Stomach (tissue), 9 donors: ENCODE measurements around the gene MCCD1. TPM values are rescaled to one million over a fixed set of nuclear protein-coding genes. Genes with fewer than 3 reads are reported as not detected.
"Not testable (repeated sequence)": the region's sequence is repeated elsewhere in the genome, so short reads cannot be mapped to it uniquely, and the experiment has no call there.

Experiments used
- DNase-seq, 2 donors: peaks; one replicate each; pipeline versions ENCODE4 v3.0.0 to v3.0.0-alpha.2; 2013 to 2019
- H3K27ac ChIP-seq, 5 donors: fragments of 200-600 bp in 4 of 5; sonication (generic) in 4 of 5; one replicate each; pipeline ENCODE4 v1.5.1; 2013 to 2019; ENCODE audit warnings: mild to moderate bottlenecking in 1 of 5, moderate library complexity in 1 of 5
- H3K27me3 ChIP-seq, 3 donors: fragments of 200-600 bp; sonication (generic); one replicate each; pipeline ENCODE4 v1.5.1; 2017 to 2019; ENCODE audit warnings: mixed run types in 1 of 3
- H3K36me3 ChIP-seq, 4 donors: fragments of 200-600 bp; sonication (generic); 1 replicate in 3 of 4; 2 replicates in 1 of 4; pipeline ENCODE4 v1.5.1; 2016 to 2019
- H3K4me1 ChIP-seq, 4 donors: fragments of 200-600 bp; sonication (generic); one replicate each; pipeline ENCODE4 v1.5.1; 2016 to 2019
- H3K4me3 ChIP-seq, 4 donors: fragments of 200-600 bp; sonication (generic) in 3 of 4; one replicate each; pipeline ENCODE4 v1.5.1; 2016 to 2019; ENCODE audit warnings: mild to moderate bottlenecking in 1 of 4
- H3K9me3 ChIP-seq, 4 donors: fragments of 200-600 bp; sonication (generic); one replicate each; pipeline ENCODE4 v1.5.1; 2016 to 2019
- EP300 ChIP-seq: sonication (generic); formaldehyde crosslinking; IDR thresholded peaks from one replicate; pipeline ENCODE4 v1.6.1; 2017; ENCODE audit warnings: antibody characterized with exemption
- POLR2A ChIP-seq, 4 donors: fragments of 450-650 bp; IDR thresholded peaks; one replicate each; pipeline ENCODE4 v1.6.1; 2016; ENCODE audit warnings: antibody characterized with exemption in 4 of 4, control low read depth in 2 of 4, mild to moderate bottlenecking in 1 of 4, moderate library complexity in 1 of 4
- POLR2AphosphoS5 ChIP-seq, 3 donors: sonication (generic); formaldehyde crosslinking; IDR thresholded peaks; one replicate each; pipeline ENCODE4 v1.6.1; 2016; ENCODE audit warnings: antibody characterized with exemption in 3 of 3
- WGBS, 5 donors: extraction: QIAGEN DNeasy Blood & Tissue Kit in 3 of 5; methylation state at CpG; one replicate each; pipeline versions ENCODE4 v1.1.5 to v1.1.7; 2013 to 2018; 5-methylcytosine and 5-hydroxymethylcytosine counted together
- intact Hi-C: fragments of 100-400 bp; cut with DNase I; formaldehyde crosslinking; loops from one replicate; pipeline ENCODE4 v1.15.1; 2023; ENCODE audit warnings: low total_unique reads
- polyA plus RNA-seq, 3 donors: library from polyadenylated mRNA; stranded (reverse); fragments of 200-250 nt; gene quantifications; one replicate each; pipeline ENCODE4 v1.2.3, GENCODE V29; 2013
- total RNA-seq, 5 donors: library from RNA; depleted of rRNA; stranded (reverse); fragments of >200 nt; gene quantifications; one replicate each; pipeline versions ENCODE4 v1.1.0 to v1.2.3, GENCODE V29; 2014 to 2016
- TF ChIP-seq, protein P1 (sequence below), 7 experiments: fragments of 450-650 bp in 4 of 7; fragments of 200-600 bp in 3 of 7; sonication (generic) in 3 of 7; IDR thresholded peaks; one replicate each; pipeline ENCODE4 v1.5.1; 2016 to 2019; ENCODE audit warnings: antibody characterized with exemption in 7 of 7, control low read depth in 2 of 7, mild to moderate bottlenecking in 1 of 7
- donor health status: healthy with polysubstance abuse.
- donor health status: Bipolar disorder and iron deficiency.
- donor health status: healthy.

The MCCD1 gene
- total and polyA plus RNA-seq, 8 donors, result not detected

DNA sequence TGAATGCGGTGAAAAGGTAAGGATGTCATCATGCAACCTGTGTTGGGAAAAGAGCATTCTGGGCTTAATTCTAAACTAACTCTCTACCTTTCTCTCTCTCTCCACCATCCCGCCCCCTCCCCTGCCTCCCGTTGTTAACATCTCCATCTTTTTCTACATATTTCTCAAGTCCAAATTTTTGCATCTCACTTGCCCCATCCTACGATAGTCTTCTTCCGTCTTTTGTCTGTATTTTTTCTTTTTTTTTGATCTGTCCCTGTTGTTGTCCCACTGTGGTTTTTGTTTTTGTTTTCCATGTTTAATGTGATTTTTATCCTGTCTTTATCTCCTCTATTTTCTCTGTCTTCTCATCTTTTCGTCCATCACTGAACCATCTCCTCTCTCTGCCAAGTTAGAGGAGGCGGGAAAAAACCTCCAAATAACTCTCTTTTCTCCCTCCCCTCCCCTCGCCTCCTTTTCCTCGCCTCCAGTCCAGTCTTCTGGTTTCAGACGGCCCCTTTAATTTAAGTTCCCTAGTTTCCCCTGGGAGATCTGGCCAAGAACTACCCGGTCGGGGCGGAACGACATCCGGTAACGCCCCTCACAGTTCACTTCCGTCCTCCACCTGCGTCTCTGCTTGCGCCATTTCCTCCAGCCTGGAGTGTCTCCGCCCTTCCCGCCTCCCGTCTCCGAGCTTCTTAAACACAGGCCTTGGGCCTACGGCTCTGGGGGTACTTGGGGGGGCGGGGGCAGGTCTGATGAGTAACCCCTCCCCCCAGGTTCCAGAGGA is 18.4 kb downstream of the MCCD1 start, which contains the start of gene NFKBIL1:
Gene NFKBIL1 (plus strand): TSS at position 651 of the 769 bp plus-strand sequence. CDS start 87 bp downstream, at position 738.
- Histone ChIP-seq H3K4me3 (peak within 1 kb of the TSS; percentile 43 to 54 (median 50)), H3K27me3 (no peaks in the 10 kb centered on the region), H3K4me1 (peaks cover 13 to 50% (median 38%) of the 10 kb centered on the region in 4 donors), H3K9me3 (no peaks in the 10 kb centered on the region), H3K27ac (peak within 1 kb of the TSS; percentile 86 to 89 (median 87)), H3K36me3 (peaks cover 0 to 34% (median 31%) of the 10 kb centered on the region in 4 donors)
- WGBS, 5 donors, result 0 to 1% (median 0%) methylated on average over 25 of the region's 25 CpGs
- TF ChIP-seq EP300 (no peak), POLR2AphosphoS5 (IDR thresholded peaks at IDR 0.05) (peak; percentile 81 to 94 (median 83)), POLR2A (IDR thresholded peaks at IDR 0.05) (no peak)
- TF ChIP-seq, protein P1, sequence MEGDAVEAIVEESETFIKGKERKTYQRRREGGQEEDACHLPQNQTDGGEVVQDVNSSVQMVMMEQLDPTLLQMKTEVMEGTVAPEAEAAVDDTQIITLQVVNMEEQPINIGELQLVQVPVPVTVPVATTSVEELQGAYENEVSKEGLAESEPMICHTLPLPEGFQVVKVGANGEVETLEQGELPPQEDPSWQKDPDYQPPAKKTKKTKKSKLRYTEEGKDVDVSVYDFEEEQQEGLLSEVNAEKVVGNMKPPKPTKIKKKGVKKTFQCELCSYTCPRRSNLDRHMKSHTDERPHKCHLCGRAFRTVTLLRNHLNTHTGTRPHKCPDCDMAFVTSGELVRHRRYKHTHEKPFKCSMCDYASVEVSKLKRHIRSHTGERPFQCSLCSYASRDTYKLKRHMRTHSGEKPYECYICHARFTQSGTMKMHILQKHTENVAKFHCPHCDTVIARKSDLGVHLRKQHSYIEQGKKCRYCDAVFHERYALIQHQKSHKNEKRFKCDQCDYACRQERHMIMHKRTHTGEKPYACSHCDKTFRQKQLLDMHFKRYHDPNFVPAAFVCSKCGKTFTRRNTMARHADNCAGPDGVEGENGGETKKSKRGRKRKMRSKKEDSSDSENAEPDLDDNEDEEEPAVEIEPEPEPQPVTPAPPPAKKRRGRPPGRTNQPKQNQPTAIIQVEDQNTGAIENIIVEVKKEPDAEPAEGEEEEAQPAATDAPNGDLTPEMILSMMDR (IDR thresholded peaks at IDR 0.05), result peak in 1 of 7 experiments; percentile 21
- peak; percentile 95 to 99 for DNase-seq
- intact Hi-C loops, result loop anchor here (5.0 kb wide), 1 partner anchor 55 kb away; no protein-coding TSS in a partner anchor

DNA sequence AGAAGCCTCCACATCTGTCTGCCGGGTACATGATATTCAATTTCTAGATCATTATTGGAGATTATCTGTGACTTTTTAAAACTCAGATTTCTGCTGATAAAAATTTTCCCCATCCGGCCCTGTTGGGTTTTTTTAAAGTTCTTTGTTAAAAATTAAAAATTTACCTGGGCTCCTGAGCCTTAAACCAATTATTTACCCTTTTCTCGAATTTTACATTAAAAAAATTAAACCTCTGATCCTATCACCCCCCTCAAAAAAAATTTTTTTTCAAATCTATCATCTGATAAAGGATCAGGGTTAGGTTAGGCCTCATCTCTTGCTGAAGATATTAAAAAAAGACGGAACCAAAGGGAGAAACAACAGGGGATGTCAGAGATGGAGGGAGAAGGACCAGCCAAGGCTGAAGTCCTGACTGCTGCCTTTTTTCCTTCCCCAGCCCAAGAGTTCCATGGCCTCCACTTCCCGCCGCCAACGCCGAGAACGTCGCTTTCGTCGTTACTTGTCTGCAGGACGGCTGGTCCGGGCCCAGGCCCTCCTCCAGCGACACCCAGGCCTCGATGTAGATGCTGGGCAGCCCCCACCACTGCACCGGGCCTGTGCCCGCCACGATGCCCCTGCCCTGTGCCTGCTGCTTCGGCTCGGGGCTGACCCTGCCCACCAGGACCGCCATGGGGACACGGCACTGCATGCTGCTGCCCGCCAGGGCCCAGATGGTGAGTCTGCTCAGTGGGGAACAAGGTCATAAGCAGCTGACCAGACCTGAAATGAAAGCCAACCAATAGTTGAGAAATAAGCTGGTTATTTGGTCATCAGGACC is 19.2 kb downstream of the MCCD1 start:
- WGBS, 5 donors, result 73 to 78% (median 74%) methylated on average over 24 of the region's 24 CpGs
- no peaks in the 10 kb centered on the region for H3K27me3 ChIP-seq
- H3K9me3 ChIP-seq, result no peaks in the 10 kb centered on the region
- intact Hi-C loops, result loop anchor here (5.0 kb wide), 1 partner anchor 54 kb away; no protein-coding TSS in a partner anchor
- H3K36me3 ChIP-seq, result peaks cover 0 to 40% (median 34%) of the 10 kb centered on the region in 4 donors
- H3K4me1 ChIP-seq, result peaks cover 9 to 50% (median 32%) of the 10 kb centered on the region in 4 donors
- H3K4me3 ChIP-seq, result peak overlapping the region; percentile 43 to 54 (median 50)
- TF ChIP-seq EP300 (no peak), POLR2A (IDR thresholded peaks at IDR 0.05) (no peak), POLR2AphosphoS5 (IDR thresholded peaks at IDR 0.05) (no peak)
- TF ChIP-seq, protein P1 (IDR thresholded peaks at IDR 0.05), result no peak
- H3K27ac ChIP-seq, result peak overlapping the region; percentile 86 to 89 (median 87)
- peak in 1 of 2 donors; percentile 31 for DNase-seq

DNA sequence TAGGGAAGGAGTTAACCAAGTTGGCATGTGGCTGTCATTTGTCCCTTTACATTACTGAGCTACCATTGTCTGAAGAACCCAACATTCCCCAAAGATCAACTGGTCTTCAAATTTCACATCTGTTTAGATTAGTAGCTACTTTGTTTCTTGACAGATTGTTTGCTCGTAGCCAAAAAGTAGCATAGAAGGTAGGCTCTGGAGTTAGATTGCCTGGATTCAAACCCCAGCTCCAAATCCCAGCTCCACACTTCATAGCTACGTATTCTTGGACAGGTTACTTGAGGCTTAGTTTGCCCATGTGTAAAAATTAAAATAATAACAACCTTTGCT is 19.7 kb downstream of the MCCD1 start:
- TF ChIP-seq POLR2AphosphoS5 (IDR thresholded peaks at IDR 0.05), result no peak
- no peak for TF ChIP-seq EP300
- TF ChIP-seq, protein P1 (IDR thresholded peaks at IDR 0.05), result no peak
- no peak for TF ChIP-seq POLR2A (IDR thresholded peaks at IDR 0.05)
- Histone ChIP-seq H3K4me1 (peaks cover 8 to 52% (median 29%) of the 10 kb centered on the region in 4 donors), H3K27me3 (no peaks in the 10 kb centered on the region), H3K36me3 (peaks cover 0 to 46% (median 40%) of the 10 kb centered on the region in 4 donors), H3K9me3 (no peaks in the 10 kb centered on the region), H3K27ac (peak overlapping the region in 4 of 5 donors; percentile 86 to 89 (median 88)), H3K4me3 (peak overlapping the region in 2 of 4 donors; percentile 49 to 50)
- 84 to 94% (median 92%) methylated on average over 2 of the region's 2 CpGs for WGBS, 5 donors
- intact Hi-C loops, result loop anchor here (5.0 kb wide), 1 partner anchor 54 kb away; no protein-coding TSS in a partner anchor
- DNase-seq, result no peak

DNA sequence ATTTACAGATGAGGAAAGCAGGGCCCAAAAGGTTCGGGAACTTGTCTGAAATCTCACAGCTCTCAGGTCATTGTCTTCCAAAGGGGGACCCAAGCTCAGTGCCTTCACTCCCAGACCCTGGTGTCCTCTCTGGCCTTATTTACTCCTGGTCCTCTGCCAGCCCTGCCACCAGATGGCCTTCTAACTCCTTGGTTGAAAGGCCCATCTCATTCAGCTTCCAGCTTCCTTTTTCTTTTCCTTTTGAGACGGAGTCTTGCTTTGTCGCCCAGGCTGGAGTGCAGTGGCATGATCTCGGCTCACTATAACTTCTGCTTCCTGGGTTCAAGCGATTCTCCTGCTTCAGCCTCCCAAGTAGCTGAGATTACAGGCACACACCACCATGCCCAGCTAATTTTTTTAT is 22.6 kb downstream of the MCCD1 start:
- DNase-seq, result peak; percentile 60 to 76
- Histone ChIP-seq H3K4me1 (peaks cover 8 to 56% (median 29%) of the 10 kb centered on the region in 4 donors), H3K36me3 (peaks cover 0 to 67% (median 53%) of the 10 kb centered on the region in 4 donors)
- TF ChIP-seq, protein P1 (IDR thresholded peaks at IDR 0.05), result peak in 2 of 7 experiments; percentile 35 to 36
- intact Hi-C loops, H3K27ac ChIP-seq, H3K9me3 ChIP-seq, H3K27me3 ChIP-seq, H3K4me3 ChIP-seq: not testable (repeated sequence)
- WGBS, 5 donors, result 41 to 62% (median 53%) methylated on average over 5 of the region's 5 CpGs
